Measurements from ENCODE around the gene SEMA7A.

Gene SEMA7A

GRCh38 chr15:74428970-74429780, 4.6 kb downstream of the SEMA7A start:
- DNase-seq, result no peak

DNA sequence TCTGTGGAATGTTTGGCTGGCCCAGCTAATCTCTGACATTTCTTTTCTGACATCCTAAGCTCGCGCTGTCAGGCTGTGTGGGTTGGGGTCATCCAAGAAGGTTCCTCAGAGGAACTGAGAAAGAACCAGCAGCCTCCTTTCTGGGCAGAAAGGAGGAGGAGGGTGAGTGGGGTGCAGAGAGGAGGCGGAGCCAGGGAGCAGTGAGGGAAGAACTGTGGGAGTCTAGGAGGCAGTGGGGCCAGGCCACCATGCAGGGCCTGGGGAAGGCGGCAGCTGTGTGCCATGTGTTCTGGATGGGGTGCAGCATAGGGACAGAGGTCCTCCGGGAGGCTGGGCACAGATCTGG, 5.3 kb downstream of the SEMA7A start:
- DNase-seq, result no peak

GRCh38 chr15:74427607-74428441, 5.9 kb downstream of the SEMA7A start:
- DNase-seq, result no peak

GRCh38 chr15:74426404-74427281, 7.1 kb downstream of the SEMA7A start:
- DNase-seq, result no peak

DNA sequence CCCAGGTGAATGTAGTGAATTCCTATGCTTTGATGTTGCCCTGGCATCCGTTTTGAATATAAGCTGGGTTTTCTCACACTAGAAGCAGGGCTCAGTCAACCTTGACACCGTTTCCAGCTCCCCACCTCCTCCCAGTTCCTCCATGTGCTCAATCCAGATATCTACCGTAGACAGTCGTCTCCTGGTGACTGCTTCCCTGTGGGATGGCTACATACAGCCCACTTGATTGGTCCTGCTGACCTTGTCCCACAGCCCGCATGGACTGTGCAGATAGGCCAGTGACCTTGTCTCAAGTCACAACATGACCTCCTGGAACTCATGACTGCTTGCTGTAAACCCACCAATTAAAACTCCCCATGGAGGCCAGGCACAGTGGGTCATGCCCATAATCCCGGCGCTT, 8.1 kb downstream of the SEMA7A start:
- DNase-seq, result no peak

DNA sequence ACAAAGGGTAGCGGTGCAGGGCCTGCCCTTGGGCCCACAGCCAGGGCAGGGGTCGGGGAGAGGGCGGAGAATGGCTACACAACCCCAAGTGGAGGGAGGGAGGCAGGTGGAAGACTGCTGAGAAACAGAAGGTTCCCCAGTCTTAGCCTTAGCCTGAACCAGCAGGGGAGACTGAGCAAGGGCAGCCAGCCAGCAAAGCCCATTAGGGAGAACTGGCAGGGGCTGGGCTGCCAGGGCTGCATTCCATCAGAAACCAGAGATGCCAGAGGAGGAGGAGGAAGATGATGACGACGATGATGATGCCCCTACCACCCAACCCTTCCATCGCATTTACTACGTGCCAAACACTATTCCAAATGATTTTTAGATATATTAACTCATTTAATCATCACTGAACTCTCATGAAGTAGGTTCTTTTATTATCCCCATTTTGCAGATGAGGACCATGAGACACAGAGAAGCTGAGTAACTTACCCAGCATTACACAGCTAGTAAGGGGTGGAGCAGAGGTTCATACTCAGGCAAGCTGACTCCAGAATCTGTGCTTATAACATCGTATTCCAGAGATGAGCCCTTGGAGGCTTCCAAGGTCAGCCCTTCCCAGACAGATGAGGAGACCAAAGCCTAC, 8.7 kb downstream of the SEMA7A start:
- DNase-seq, result no peak

DNA sequence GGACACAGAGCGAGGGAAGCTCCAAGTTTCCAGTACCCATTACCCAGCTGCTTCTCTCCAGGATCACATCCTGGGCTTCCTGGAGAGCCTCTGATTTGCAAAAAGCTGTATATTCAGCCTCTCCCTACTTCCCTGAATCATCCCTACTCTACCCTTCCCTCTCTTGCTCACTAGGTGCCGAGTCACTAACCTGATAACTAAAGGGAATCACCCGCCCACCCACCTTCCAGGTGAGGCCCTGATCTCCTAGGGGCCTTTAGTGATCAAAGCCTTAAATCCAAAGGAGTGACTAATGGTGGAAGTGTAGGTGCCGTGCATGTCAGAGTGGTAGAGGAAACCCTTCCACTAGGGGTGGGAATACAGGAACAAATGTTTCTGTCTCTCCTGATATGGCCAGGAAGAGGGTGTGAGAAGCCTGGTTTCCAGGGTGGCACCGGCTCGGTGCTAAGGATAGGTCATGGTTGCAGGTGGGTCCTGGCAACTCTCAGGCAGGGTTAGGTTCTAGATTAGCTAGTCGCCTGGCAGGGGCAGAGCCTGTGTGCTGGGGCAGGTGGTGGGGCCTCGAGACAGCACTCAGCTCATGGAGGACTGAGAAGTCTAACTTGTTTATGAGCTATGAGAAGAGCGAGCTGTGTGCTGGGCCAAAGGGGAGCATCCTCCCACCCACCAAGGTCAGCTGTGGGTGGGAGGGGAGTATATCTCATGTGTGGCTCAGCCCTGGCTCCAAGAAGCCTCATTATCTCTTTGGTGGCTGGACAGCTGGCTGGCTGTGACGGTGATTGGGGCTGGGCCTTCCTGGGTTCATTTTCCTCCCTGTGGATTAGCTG, 10.1 kb downstream of the SEMA7A start:
- no peak for DNase-seq

GRCh38 chr15:74422652-74423430, 10.9 kb downstream of the SEMA7A start:
- no peak for DNase-seq

GRCh38 chr15:74422265-74422651, 11.5 kb downstream of the SEMA7A start:
- DNase-seq, result no peak

DNA sequence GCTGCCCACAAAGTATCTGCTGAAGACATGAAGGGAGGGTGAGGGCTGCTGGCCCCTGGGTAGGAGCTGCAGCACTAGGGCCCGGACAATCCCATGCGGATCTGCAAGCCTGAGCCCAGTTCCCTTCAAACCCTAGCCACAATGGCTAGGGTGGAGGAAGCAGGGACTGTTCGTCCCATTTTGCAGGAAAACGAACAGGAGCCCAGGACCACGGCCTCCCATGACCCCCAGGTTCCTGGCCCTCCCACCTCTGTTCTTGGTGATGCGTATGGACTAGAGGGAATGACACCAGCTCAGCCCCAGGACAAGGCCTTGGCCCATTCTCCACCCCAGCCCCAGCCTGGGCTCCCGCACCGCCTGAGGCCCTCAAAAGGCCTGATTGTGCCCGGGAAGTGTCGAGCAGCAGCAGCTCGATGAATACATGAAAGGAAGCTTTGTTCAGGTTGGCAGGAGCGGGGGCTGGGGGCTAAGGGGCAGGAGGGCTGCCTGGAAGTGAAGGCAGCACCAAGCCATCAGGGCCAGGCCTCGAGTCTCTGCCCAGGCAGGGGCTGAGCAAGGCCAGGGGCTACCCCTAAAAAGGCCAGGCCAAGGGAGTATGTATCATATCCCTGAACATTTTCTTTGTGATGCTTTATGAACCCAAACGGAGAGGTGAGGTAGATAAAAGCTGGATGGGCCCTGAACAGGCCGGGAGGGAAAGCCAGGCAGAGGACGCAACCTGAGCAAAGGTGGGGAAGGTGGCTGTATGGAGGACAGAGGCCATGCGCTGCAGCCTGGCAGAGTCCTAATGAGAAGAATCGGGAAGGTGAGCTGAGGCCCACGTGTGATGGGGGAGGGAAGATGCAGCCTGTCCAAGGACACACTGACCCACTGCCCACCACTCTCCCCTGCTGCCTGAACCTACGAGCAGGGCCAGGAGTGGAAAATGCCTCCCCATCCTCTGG, 12.2 kb downstream of the SEMA7A start:
- no peak for DNase-seq

DNA sequence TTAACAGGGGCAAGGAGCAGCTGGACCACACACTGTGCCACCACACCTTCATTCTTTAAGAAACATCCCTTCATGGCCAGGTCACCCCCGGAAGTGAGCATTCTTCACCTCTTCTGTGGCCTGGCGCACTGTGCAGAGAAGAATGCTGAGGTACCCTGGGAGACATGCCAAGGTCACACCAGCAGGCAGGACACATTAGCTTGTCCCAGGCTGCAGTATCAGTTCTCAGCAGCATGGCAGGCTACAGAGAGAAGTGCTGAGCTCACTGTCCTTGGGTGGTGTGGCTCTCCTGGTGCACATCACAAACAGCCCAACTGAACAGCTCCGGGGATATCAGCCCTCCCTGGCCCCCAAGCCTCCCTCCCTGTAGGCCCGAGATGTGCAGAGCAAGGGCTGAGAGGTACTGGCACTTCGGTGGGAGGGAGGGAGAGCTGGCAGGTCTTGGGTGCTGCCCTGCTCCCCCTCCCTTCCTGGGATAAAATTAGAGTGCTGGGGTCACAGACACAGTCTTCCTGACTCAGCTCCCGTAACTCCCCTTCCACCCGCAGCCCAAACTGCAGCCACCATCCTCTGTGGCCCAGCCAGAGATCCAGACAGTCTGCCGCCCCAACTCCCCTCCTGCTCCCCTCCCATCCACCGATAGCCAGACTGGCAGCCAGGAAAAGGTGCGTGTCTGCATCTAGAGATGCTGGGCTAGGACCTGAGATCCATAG, 13.4 kb downstream of the SEMA7A start:
- no peak for DNase-seq

DNA sequence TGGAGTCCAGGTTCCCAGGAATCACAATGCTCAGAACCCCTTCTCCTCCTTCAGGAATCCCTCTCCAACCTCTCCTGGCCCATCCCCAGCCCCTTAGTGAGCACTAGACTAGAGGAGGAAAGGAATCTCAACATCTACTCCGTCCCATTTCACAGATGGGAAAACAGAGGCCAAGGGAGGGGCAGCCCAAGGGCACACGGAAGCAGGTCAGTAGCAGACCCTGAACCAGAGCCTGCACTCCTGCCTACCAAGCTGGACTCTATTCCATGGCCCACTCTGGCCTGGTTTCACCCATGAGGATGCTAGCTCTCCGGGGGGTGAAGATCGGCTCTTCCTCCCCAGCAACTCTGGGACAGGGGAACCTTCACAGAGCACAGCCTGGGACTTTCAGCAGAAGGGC, 14.3 kb downstream of the SEMA7A start:
- DNase-seq, result no peak

DNA sequence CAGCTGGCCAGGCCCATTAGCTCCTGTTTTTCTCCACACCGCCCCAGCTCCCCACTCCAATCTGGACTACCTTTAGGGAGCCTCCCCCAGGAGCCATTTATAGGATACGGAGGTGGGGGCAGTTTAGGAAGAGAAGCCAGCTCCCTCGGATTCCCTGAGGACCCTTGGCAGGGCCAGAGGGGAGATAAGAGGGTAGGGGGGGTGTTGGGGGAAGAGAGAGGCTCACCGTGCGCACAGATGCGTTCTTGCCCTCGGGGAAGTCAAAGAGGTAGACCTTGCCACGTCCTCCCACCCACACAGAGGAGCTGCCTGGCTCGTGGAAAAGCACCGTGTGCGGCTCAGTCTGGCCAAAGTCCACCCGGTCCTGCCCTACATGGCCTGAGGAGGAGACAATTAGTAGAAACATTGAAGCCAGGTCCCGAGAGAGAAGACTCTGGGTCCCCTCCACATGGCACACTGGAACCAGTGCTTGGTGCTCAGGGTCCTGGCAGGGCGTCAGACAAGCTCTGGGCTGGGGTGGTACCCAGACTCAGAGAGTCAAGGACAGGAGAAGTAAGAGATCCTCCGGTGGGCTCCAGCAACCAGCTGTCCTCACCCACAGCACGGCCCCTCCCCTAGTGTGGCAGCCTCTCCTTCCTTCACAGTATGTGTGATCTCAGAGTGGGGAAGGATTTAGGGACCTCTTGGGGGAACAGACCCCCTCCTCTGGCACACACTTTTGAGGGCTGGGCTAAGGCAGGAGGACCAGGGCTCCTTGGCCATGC, 15.0 kb downstream of the SEMA7A start:
- no peak for DNase-seq

GRCh38 chr15:74417670-74418069, 16.1 kb downstream of the SEMA7A start:
- DNase-seq, result no peak

- no peak for DNase-seq
Observed at GRCh38 chr15:74417225-74417624, 16.5 kb downstream of the SEMA7A start.

DNA sequence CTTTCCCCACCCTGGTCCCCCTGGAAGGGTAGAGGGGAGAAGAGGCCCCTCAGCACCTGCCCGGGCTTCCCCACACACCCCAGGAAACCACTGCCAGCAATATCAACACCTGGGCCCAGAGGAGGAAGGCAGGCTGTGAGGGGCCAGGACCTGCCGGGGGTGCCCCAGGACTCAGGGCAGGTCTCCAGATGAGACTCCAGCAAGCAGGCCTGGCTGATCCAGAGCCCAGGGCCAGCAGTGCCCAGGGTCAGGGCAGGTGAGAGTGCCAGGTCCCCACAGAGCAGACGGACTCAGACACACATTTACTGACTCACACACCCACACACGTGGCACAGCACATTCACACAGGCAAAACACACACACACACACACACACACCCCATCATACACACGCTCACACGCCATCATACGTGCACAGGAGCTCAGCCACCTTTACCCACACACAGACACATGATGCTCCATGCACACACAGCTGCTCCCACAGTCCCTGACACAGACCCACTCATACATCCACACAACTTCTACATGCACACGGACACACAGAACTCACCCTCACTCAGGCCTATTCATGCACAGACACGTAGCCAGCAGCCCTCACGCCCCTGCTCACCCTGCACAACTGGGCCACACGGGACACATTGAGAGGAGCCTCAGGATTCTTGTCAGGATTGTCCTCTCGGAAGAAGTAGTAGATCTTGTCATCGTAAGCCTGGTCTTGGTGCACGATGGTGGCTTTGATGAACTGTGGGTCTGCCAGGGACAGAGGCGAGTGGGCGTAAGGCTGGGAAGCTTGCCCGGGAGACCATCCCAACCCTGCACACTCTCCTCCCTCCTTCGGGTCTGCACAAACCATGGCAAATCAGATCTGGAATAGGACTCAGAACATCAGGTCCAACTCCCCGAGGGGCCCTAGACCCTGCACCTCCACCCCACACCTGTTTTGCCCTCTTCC, 17.5 kb downstream of the SEMA7A start:
- DNase-seq, result no peak

All from NCI-H2029 treated with DMSO at 0.1 percent for 48 hours (cell line).